HUES64 (cell line): ENCODE measurements around the gene TRIM74.
"Not testable (repeated sequence)": the region's sequence is repeated elsewhere in the genome, so short reads cannot be mapped to it uniquely, and the experiment has no call there.

Experiments
- H3K27ac ChIP-seq: 2 replicates; pipeline ENCODE4 v1.7.0; 2013; ENCODE audit warnings: low read depth, low read length, inconsistent platforms
- H3K27me3 ChIP-seq: 2 replicates; pipeline ENCODE4 v1.6.1; 2013; ENCODE audit warnings: mild to moderate bottlenecking, low read length; ENCODE audit not compliant: insufficient read depth
- H3K36me3 ChIP-seq: 2 replicates; pipeline ENCODE4 v1.6.1; 2013; ENCODE audit warnings: mild to moderate bottlenecking, low read length; ENCODE audit not compliant: insufficient read depth
- H3K4me1 ChIP-seq: 2 replicates; pipeline ENCODE4 v1.6.1; 2013; ENCODE audit warnings: mild to moderate bottlenecking, low read length, moderate library complexity; ENCODE audit not compliant: insufficient read depth
- H3K4me3 ChIP-seq: 2 replicates; pipeline ENCODE4 v1.5.1; 2013; ENCODE audit warnings: mild to moderate bottlenecking, low read length, moderate library complexity
- H3K9ac ChIP-seq: 2 replicates; pipeline ENCODE4 v1.6.1; 2013; ENCODE audit warnings: mild to moderate bottlenecking, low read depth, low read length
- H3K9me3 ChIP-seq: 2 replicates; pipeline ENCODE4 v1.6.1; 2013; ENCODE audit warnings: low read depth, low read length; ENCODE audit not compliant: insufficient read depth
- WGBS: fragments of 150-250, 120-280 bp; methylation state at CpG from one replicate; pipeline ENCODE4 v1.1.7; 2013; ENCODE audit warnings: missing lambda C conversion rate; 5-methylcytosine and 5-hydroxymethylcytosine counted together

TRIM74 gene

DNA sequence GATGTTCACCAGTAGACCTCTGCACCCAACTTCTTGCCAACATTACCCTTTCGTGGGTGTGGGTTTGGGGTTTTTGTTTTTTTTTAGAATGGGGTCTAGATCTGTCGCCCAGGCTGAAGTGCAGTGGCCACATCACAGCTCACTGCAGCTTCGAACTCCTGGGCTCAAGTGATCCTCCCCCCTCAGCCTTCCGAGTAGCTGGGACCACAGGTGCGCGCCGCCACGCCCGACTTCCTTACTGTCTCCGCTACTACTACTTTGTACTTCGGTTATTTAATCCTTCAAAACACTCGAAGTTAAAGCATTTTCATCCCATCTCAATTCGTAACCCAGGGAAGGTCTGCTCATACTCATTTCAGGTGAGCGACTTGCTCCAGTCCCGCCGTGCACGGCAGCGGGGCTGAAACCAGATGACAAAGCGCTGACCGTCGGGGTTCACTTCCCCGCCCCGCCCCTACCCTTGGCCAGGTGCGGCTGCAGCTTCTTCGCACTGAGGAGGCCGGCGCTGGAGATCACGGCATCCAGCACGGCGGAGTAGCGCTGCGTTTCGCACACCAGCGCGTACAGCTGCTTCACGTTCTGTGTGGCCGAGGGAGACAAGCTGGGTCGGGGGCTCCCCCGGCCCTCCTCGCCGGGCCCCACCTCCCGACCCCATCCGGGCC, 15.2 kb downstream of the TRIM74 start:
- not testable (repeated sequence) for H3K4me1 ChIP-seq, H3K9me3 ChIP-seq, H3K36me3 ChIP-seq, H3K9ac ChIP-seq, H3K27me3 ChIP-seq, H3K27ac ChIP-seq
- H3K4me3 ChIP-seq, result peak overlapping the region; percentile 46
- WGBS, result no CpG with 5 or more reads among the region's 43 CpGs

DNA sequence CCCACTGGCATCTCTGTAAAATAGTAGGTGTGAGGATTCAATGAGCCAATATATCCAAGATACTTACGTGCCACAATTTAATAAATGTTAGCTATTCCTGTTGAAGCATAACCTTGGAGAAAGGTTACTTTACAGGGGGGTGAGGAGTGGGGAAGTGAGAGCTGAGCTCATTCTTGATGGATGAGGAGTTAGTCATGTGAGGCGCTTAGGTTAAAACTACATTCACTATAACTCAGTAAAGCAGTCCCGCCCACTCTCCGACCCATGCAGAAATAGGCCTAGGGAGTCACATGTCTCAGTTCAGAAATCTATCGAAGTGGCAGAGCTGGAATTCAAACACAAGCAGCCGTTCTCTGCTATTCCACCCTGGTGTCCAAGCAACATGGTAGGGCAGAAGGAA, 18.8 kb downstream of the TRIM74 start:
- not testable (repeated sequence) for H3K4me3 ChIP-seq, H3K9me3 ChIP-seq, H3K4me1 ChIP-seq, H3K27ac ChIP-seq, H3K9ac ChIP-seq, H3K27me3 ChIP-seq
- WGBS, result no CpG with 5 or more reads among the region's 6 CpGs
- peaks cover 22% of the 10 kb centered on the region for H3K36me3 ChIP-seq

DNA sequence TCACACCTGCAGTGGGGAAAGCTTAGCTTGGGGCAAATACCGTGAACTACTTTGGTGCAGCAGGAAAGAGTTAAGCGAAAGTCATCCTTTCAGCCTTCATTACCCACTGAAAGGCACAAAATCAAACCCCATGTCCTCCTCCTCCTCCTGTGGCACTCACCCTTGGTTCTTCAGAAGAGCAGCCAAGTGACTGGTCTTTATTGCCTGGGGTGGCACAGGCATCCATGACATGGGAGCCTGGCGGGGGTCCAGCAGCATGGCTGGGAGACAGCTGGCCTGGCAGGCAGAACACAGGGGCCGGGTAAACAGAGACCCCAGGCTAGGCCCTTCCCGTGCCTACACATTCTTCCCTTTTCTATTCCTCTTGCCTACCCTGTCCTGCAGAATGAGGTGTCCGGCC, 19.6 kb downstream of the TRIM74 start:
- not testable (repeated sequence) for H3K27ac ChIP-seq, H3K4me3 ChIP-seq, H3K9me3 ChIP-seq, H3K9ac ChIP-seq, H3K4me1 ChIP-seq, H3K27me3 ChIP-seq
- H3K36me3 ChIP-seq, result peaks cover 22% of the 10 kb centered on the region
- 83% methylated on average over 2 of the region's 6 CpGs for WGBS

DNA sequence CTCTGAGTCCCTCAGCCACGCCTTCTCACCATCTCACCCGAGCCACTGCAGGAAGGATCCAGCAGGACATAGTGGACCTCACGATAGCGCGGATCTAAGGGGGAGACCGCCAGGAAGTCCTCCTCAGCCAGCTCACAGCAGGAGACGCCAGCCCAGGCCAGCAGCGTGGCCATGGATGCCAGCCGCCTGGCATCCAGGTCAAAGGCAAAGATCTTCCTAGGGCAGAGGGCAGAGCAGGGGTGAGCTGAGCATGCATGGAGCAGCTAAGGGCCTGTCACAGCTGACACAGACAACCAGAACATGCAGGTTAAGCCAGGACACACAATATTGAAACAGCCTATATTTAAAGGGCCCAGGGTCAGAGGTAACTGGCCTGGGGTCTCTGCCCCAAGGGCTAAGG, 20.0 kb downstream of the TRIM74 start:
- H3K4me3 ChIP-seq, H3K27me3 ChIP-seq, H3K9ac ChIP-seq, H3K9me3 ChIP-seq, H3K27ac ChIP-seq, H3K4me1 ChIP-seq: not testable (repeated sequence)
- H3K36me3 ChIP-seq, result peaks cover 22% of the 10 kb centered on the region
- WGBS, result 94% methylated on average over 7 of the region's 9 CpGs

DNA sequence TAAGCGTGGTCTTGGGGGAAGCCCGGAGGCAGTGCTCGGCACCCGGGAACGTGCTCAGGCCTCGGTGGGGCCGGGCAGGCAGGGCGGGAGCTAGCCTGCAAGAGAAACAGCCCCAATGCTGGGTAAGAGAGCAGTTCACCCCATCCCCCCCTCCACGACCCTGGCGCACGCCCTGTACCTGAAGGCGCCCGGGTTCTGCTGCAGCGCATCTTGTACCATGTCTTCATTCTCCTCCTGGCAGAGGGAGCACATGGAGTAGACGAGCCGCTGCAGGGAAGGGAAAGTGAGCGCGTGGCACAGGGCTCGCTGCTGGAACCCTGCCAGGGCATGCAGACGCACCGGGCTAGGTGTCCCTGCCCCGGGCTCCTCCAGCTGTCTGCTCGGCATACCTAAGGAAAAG, 20.6 kb downstream of the TRIM74 start:
- H3K4me1 ChIP-seq, H3K27ac ChIP-seq, H3K9me3 ChIP-seq, H3K27me3 ChIP-seq, H3K4me3 ChIP-seq, H3K9ac ChIP-seq: not testable (repeated sequence)
- H3K36me3 ChIP-seq, result peaks cover 22% of the 10 kb centered on the region
- 95% methylated on average over 15 of the region's 23 CpGs for WGBS

DNA sequence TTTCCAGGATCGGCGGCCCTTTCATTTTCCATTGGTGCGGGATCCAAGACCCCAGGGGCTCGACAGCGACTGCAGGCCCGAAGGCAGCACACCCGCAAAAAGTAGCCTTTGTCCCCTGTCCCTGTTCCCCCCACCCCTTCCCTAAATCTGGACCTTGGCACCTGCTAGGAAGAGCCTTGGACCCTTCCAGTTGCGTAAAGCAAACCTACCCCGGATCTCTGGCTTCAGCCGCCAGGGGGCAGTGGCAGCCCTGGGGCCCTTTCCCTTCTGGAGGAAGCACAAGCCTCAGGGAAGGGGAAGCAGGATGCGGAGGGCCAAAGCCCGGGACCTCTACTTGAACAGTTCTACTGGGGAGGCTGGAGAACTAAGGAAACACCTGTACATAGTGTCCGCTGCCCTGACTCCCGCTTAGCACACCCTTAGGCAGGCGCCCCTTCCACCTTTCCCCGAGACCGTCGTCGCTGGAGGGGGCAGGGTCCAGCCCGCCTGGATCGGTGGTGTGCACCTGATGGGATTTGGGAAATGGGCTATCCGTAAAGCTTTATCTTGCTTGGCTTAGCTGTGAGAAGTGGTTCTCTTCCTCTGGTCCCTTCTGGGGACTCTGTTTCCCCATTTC, 23.0 kb downstream of the TRIM74 start:
- not testable (repeated sequence) for H3K27ac ChIP-seq, H3K4me3 ChIP-seq
- WGBS, result 91% methylated on average over 21 of the region's 22 CpGs

DNA sequence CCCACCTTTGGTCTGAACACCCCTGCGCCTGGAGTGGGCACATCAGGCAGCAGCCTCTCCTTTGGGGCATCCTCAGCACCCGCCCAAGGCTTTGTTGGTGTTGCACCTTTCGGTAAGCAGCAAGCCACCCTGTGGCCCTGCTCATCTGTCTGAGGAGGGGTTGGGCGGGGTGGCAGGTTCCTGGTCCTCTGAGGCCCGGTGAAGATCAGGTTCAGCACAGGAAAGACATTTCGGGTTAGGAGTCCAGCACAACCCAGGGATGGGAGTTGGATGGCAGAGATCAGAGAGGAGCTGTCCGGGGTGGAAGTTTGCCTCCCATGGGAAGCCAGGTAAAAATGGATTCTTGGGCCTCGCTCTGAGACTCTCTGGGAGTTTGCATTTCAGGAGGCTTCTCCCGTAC, 23.7 kb downstream of the TRIM74 start:
- peaks cover 22% of the 10 kb centered on the region for H3K36me3 ChIP-seq
- H3K4me1 ChIP-seq, H3K27ac ChIP-seq, H3K9ac ChIP-seq, H3K4me3 ChIP-seq, H3K27me3 ChIP-seq, H3K9me3 ChIP-seq: not testable (repeated sequence)
- WGBS, result 96% methylated on average over 7 of the region's 9 CpGs

More for the DNA sequence above, 23.0 kb downstream of the TRIM74 start:
- H3K9me3 ChIP-seq, H3K9ac ChIP-seq, H3K4me1 ChIP-seq, H3K27me3 ChIP-seq: not testable (repeated sequence)
- peaks cover 22% of the 10 kb centered on the region for H3K36me3 ChIP-seq

DNA sequence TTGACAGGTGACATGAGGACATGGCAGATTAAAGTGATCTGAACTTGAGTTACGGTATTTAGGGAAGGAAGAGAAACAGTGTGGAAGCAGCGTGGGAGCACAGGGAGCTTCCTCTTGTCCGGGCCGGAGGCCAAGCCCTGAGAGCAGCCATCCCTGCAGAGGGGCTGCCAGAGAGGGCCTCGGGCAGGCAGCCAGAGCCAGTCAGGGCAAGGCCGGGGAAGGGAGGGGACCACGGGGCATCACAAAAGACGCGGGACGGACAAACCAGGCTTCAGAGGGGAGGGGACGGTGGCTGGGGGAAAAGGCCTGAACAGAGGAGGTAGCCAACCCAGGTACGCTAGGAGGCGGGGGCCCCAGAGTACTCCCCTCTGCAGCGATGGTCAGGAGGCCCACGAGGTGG, 24.3 kb downstream of the TRIM74 start:
- H3K27me3 ChIP-seq, H3K4me1 ChIP-seq, H3K9me3 ChIP-seq, H3K9ac ChIP-seq, H3K27ac ChIP-seq, H3K4me3 ChIP-seq: not testable (repeated sequence)
- 93% methylated on average over 7 of the region's 15 CpGs for WGBS
- peaks cover 22% of the 10 kb centered on the region for H3K36me3 ChIP-seq

DNA sequence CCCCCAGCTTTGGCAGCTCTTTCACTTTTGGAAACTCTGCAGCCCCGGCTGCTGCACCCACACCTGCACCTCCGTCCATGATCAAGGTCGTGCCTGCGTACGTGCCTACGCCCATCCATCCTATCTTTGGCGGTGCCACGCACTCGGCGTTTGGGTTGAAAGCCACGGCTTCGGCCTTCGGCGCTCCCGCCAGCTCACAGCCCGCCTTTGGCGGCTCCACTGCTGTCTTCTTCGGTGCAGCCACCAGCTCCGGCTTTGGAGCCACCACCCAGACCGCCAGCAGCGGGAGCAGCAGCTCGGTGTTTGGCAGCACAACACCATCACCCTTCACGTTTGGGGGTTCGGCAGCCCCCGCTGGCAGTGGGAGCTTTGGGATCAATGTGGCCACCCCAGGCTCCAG, 26.3 kb downstream of the TRIM74 start:
- peaks cover 23% of the 10 kb centered on the region for H3K36me3 ChIP-seq
- H3K4me1 ChIP-seq, H3K9me3 ChIP-seq, H3K27me3 ChIP-seq, H3K9ac ChIP-seq, H3K4me3 ChIP-seq, H3K27ac ChIP-seq: not testable (repeated sequence)
- 96% methylated on average over 20 of the region's 25 CpGs for WGBS

DNA sequence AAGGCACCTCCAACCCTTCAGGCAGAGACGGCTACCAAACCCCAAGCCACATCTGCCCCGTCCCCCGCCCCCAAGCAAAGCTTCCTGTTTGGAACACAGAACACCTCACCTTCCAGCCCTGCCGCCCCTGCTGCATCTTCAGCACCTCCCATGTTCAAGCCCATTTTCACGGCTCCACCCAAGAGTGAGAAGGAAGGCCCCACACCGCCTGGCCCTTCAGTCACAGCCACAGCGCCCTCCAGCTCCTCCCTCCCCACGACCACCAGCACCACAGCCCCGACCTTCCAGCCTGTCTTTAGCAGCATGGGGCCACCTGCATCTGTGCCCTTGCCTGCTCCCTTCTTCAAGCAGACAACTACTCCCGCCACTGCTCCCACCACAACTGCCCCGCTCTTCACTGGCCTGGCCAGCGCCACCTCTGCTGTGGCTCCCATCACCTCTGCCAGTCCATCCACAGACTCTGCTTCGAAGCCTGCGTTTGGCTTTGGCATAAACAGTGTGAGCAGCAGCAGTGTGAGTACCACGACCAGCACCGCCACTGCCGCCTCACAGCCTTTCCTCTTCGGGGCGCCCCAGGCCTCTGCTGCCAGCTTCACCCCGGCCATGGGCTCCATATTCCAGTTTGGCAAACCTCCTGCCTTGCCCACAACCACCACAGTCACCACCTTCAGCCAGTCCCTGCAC, 27.1 kb downstream of the TRIM74 start:
- H3K4me3 ChIP-seq, result not testable (repeated sequence)
- 97% methylated on average over 5 of the region's 20 CpGs for whole genome bisulfite sequencing

DNA sequence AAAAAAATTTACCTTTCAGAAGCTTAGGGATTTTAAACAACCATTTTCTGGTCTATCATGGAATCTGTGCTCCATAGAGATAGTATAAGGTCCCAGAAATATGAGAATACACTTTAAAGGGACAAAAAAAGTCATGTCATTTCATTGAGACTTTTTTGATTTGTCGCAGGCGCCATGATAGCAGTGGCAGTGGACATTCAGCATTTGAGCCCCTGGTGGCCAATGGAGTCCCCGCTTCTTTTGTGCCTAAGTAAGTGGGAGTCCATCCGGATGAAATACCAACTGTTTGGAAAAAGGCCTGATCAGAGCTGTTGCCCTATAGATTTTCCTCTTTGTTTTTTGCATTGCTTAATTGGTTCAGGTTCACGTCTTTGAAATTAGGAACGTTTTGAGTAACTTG, 41.0 kb downstream of the TRIM74 start:
- H3K9me3 ChIP-seq, H3K9ac ChIP-seq, H3K4me3 ChIP-seq, H3K27me3 ChIP-seq, H3K27ac ChIP-seq, H3K4me1 ChIP-seq: not testable (repeated sequence)
- peaks cover 60% of the 10 kb centered on the region for H3K36me3 ChIP-seq
- WGBS, result 94% methylated on average over 6 of the region's 6 CpGs

More for the DNA sequence above, 27.1 kb downstream of the TRIM74 start:
- H3K9ac ChIP-seq, H3K9me3 ChIP-seq, H3K4me1 ChIP-seq, H3K27me3 ChIP-seq, H3K27ac ChIP-seq: not testable (repeated sequence)
- H3K36me3 ChIP-seq, result peaks cover 23% of the 10 kb centered on the region
